Measurements from ENCODE around the gene CCDC88C.
"Not testable (repeated sequence)": the region's sequence is repeated elsewhere in the genome, so short reads cannot be mapped to it uniquely, and the experiment has no call there.

CCDC88C gene

DNA sequence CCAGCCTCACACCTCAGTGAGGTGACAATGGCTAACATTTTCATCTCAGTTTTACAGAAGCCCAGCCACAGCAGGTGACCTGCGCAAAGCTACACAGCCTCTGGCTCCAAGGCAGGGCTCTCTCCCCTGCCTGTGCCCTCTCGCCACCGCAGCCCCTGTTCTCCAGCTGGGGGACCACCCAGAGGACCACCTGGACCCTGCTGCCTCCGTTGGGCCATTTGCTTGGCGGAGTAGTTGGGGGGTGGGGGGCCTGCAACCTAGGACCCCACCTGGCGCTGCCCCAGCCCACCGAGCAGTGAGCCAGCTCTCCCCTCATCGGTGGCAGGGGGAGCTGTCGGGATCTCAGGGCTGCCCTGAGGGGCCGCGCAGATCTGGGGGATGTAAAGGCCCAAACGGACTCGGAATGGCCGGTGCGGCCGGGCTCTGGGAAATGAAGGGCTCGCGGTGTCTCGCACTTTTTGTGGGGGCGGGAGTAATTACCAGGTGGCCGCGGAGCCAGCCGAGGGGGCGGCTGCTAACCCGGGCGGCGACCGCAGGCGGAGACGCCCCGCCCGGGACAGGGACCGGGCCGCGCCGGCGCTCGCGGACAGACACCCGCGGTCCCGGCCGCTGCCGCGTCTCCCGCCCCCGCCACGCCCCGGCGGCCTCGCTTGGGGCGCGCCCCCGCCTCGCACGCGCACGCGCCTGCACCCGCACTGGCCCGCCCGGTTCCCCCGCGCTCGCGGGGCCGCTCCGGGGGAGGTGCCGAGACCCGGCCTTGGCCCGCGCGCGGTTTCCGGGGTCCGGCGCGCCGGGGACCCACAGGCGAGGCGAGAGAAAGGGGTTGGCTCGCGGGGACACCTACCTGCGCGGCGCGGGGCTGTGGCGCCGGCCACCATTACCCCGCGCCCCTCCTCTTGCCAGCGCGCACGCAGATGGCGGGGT, 164.5 kb downstream of the CCDC88C start:
- DNase-seq (ENCODE audit: low spot score) = no peak
- Histone ChIP-seq H3K4me3 (peak overlapping the region; percentile 73), H3K27ac (peak overlapping the region; percentile 39 to 43)
- TF ChIP-seq, protein P1, sequence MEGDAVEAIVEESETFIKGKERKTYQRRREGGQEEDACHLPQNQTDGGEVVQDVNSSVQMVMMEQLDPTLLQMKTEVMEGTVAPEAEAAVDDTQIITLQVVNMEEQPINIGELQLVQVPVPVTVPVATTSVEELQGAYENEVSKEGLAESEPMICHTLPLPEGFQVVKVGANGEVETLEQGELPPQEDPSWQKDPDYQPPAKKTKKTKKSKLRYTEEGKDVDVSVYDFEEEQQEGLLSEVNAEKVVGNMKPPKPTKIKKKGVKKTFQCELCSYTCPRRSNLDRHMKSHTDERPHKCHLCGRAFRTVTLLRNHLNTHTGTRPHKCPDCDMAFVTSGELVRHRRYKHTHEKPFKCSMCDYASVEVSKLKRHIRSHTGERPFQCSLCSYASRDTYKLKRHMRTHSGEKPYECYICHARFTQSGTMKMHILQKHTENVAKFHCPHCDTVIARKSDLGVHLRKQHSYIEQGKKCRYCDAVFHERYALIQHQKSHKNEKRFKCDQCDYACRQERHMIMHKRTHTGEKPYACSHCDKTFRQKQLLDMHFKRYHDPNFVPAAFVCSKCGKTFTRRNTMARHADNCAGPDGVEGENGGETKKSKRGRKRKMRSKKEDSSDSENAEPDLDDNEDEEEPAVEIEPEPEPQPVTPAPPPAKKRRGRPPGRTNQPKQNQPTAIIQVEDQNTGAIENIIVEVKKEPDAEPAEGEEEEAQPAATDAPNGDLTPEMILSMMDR (IDR thresholded peaks at IDR 0.05) = no peak

DNA sequence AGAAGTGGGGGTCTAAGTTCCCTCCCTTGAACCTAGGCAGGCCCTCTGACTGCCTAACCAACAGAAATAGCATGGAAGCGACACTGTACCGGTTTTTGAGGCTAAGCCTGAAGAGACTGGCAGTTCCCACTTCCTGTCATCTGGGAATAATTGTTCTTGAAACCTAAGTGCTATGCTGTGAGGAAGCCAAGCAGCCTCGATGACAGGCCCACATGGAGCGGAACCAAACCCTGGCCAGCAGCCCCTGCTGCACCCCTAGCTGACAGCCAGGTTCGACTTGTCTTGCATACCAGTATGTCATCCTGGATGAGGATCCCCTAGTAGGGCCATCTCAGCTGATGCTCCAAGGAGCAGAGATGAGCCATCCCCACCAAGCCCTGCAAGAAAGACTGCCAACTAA, 166.7 kb downstream of the CCDC88C start:
- DNase-seq (ENCODE audit: low spot score) = no peak
- H3K27ac ChIP-seq = no peak overlapping the region
- TF ChIP-seq, protein P1 (IDR thresholded peaks at IDR 0.05) = no peak
- no peak overlapping the region for H3K4me3 ChIP-seq

DNA sequence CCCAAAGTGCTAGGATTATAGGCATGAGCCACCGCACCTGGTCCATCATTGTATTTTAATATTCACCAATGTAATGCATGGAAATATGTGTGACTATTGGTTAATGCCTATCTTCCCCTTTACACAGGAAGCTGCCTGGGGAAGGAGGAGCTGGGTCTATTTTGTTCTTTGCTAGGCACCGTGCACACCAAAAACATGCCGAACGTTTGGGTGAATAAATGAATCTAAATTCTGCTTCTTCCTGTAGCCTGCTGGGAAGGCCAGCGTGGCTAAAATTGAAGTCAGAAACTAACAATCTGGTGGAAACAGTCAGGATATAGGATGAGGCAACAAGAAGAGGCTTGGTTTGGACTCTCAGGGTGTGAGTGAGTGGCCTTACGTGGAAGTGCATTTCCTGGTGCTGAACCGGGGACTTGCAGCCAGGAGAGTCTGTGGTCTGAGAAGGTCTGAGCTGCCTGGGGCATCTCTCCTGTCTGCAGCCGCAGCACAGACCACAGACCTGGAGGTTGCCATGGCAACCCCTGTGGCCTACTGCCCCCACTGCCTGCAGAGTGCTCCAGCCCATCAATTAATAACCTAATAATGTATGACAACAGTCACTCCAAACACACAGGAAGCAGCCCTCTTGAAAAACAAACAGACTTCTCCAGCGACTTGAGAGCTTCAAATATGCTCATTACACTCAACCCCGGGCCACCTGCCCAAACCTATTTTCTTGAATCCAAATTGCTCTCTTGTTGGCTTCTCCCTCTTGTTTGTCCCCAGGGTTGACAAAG, 167.6 kb downstream of the CCDC88C start:
- Histone ChIP-seq H3K27ac (peak overlapping the region in 1 of 2 donors; percentile 0), H3K4me3 (no peak overlapping the region)
- DNase-seq (ENCODE audit: low spot score) = no peak
- TF ChIP-seq, protein P1 (IDR thresholded peaks at IDR 0.05) = no peak

DNA sequence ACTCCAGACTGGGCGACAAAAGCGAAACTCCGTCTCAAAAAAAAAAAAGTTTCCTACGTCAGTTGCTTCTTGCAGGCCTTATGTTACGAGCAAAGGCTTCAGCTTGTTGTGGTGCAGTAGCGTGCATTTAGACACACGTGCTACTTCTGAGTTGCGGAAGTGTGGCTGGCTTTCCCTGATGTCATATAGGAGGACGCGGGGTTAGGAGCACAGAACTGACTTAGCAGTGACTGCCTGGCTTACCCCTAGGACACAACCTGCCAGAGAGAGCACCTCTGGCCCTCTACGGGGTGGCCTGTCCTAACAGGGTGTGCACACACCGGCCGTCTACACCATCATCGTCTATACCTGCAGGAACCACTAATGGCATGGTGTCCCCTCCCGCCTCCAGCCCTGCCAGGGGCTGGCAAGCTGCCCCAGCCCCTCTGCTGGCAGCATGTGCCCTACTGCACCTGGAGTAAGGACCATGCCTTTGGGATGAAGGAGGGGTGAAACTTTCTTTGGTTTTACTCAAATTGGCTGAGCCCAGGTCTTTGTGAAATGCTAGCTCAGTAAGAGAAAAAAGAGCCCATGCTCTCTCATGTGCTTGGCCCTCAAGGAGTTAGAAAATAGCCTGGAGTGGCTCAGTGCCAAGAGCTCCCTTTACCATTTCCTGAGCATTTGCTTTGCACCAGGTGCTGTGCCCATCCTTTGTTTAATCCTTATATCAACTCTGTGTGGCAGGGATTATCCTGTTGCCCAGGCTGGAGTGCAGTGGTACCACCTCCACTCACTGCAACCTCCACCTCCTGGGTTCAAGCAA, 171.4 kb downstream of the CCDC88C start:
- no peak for DNase-seq (ENCODE audit: low spot score)
- Histone ChIP-seq H3K27ac (no peak overlapping the region), H3K4me3 (no peak overlapping the region)
- TF ChIP-seq, protein P1 (IDR thresholded peaks at IDR 0.05) = no peak

DNA sequence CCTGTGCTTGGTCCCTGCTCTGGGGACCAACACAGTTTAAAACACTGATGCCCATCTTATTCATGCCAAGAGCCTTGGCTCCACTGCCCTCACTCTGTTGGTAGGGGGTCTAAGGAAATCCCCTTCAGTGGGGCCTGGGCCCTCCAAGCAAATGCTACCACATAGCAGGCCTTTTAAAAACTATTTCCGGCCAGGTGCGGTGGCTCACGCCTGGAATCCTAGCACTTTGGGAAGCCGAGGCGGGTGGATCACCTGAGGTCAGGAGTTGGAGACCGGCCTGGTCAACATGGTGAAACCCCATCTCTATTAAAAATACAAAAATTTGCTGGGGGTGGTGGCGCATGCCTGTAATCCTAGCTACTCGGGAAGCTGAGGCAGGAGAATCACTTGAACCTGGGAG, 172.0 kb downstream of the CCDC88C start:
- not testable (repeated sequence) for H3K4me3 ChIP-seq; DNase-seq (ENCODE audit: low spot score); H3K27ac ChIP-seq

DNA sequence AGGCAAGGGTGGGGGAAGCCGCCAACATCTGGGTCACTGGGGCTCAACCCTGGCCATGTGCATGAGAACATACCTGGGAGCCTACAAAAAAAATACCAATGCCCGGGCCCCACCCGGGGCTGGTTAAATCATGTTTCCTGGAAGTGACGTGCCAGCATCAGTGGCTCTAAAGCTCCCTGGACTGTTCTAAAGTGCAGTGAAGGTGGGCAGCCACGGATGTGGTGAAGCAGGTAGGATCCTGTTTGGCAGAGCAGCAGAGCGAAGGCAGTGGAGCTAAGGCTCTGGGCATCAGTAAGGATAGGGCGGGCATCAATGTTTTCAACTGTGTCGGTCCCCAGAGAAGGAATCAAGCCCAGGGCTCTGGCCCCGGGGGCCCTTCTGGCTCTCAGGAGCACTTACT, 172.6 kb downstream of the CCDC88C start:
- peak overlapping the region in 1 of 2 donors; percentile 56 for H3K27ac ChIP-seq
- peak overlapping the region; percentile 51 for H3K4me3 ChIP-seq
- TF ChIP-seq, protein P1 (IDR thresholded peaks at IDR 0.05) = no peak
- no peak for DNase-seq (ENCODE audit: low spot score)

DNA sequence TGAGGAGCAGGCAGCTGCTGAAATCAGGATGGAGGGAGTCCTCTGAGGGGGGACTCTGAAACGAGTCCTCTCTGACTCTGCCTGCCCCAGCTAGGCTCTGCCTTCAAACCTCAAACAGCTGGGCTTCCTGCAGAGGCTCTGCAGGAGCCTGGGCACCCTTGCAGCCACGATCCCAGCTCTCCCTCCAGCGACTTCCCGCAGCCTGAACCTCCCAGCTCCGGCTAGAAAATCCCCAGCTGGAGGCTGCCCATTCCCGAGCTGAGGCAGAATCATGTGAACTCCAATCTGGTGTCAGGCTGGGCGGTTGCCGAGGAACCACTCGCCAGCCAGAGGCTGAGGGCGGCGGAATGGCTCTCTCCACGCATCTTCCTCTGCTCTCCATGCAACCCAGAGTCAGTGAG, 173.1 kb downstream of the CCDC88C start, which contains the start of gene GPR68:
TSS of gene GPR68 (minus strand) at position 204 of the 401 bp plus-strand sequence. CDS start 9,654 bp downstream, outside the sequence.
- TF ChIP-seq, protein P1 (IDR thresholded peaks at IDR 0.05) = no peak
- Histone ChIP-seq H3K27ac (peak within 1 kb of the TSS in 1 of 2 donors; percentile 56), H3K4me3 (peak within 1 kb of the TSS; percentile 51)
- no peak for DNase-seq (ENCODE audit: low spot score)
